CD4-positive, alpha-beta T cell treated with Interleukin-6 for 4 hours (primary cell): ENCODE measurements around the gene LRIG1.

Experiments used
- DNase-seq: peaks from one replicate; pipeline ENCODE4 v3.0.0-alpha.2; 2020; ENCODE audit warnings: mixed read lengths

LRIG1 gene

DNA sequence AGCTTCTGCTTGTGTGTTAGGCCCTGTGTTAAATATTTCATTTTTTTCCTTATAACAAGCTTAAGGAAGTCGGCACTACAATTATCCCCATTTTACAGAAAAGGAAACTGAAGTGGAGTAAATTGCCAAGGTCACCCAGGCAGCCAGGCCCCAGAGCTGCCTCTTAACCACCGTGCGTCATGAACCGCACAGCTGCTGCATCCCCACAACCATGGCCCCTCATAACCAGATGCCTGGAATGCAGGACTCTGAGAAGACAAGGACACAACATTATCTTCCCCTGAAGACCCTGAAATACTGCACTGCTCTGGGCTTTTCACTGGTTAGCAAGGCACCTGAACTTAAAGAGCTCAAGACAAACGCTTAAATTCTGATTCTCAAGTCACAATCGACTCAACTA is 14.6 kb downstream of the LRIG1 start:
- DNase-seq: no peak

DNA sequence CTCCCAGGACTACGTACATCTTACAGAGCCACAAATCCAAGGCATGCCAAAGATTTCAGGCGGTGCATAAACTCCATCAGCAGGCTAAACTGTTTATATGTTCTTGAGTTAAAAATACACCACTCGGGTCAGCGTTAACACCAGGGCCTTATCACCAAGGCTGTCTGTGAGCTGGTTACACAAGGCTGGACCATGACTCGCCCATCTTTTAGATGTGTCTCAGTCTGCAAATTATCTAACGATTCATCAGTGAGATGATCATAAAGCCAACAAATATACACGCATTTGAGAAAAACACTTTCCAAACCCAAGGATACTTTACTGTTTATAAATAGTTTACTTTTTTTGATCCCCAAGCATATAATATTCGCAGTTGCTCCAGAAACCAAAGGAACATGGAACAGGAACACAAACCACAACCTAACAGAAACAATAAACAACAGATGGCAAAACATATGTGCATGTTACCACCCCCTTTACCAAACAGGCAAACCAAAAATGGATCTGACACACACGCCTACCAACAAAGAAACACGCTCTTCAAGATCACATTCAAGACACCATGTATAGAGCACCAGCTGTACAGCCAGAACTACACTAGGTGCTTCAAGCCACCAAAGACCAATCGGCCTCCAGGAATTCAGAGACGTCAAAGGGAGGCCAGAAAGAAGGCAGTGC is 15.4 kb downstream of the LRIG1 start:
- no peak for DNase-seq

DNA sequence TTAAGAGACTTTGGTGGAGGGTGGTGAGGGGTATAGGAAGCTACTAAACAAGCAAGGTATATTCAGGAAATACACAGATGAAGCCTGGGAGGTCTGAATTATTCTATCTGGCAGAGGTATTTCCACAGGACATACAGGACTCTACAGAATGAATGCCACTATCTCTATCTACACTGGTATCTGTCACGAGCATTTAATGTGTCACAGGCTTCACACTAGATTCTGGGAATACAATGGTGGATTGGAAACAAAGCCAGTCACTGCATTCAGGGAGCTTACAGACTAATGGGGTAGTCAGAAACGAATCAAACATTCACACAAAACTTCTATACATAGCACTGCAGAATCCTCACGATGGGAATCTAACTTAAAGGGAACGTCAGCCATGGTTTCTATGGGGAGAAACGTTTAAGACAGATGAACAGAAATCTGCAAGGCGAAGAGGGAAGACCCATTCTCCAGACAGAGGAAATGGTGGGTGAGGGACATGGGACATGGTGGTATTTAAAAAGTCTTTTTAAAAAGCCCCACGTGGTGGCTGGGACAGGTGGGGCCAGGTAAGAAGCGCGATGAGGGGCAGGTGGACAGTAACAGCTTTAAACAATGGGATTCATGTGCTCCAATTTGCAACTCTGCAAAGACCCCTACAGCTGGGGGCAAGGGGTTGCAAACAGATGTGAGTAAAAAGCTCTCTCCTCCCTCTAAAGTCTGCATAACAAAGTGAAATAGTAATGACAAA is 16.5 kb downstream of the LRIG1 start:
- no peak for DNase-seq

DNA sequence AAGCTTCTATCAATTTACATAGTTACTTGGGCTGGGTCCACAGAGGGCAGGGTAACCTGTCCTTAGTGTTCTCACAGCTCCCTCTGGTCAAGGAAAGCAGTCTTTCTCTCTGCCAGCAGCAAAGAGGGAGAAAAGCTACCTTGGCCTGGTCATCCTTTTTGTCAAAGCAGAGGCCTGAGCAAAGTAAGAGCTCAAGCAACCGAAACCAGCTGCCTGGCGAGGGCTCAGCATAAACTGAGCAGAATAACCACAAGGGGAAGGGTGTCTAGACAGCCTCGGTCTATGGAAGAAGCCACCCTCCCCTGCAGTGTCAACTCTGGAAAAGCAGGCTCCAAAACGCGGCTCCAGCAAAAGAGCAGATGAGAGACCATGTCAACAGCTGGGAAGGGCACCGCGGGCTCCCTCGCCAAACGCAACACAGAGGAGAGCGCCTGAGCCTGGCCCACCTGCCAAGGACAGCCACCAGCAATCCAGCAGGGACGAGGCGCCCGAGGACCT is 17.4 kb downstream of the LRIG1 start:
- DNase-seq: peak; percentile 57

DNA sequence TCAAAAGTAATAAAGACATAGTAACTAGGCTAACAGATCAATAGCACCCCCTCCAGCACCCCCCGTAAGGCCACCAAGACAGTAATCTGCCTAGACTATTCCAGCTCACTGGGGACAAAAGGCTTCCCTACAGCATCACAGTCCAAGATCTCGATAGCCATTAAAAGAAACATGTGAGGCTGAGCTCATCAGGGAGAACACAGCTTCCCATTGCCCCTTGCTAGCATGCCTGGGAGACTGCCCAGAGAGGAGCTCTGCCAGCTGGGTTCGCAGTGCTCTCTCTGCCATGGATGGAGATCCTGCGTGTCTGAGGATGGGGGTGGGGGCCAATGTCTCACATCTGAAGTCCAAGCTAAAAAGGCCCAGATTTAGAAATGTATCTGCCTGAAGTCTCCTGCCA is 17.8 kb downstream of the LRIG1 start:
- no peak for DNase-seq

DNA sequence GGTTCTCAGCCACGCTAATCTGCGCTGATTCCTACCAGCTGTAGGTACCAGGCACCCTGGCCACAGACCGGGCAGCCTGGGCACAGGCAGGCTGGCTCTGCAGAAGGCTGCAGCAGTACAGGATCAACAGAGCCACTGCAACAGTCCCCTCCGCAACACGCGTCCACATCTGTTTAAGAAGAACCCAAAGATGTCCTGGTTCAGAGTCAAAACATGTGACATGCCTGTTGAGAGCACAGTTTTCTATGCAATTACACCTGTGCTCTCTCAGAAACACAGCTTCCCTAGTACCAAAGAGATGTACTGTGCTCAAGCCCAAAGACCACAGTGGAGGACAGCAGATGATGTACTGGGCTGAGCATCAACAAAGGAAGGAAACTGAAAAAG is 18.8 kb downstream of the LRIG1 start:
- DNase-seq: no peak

DNA sequence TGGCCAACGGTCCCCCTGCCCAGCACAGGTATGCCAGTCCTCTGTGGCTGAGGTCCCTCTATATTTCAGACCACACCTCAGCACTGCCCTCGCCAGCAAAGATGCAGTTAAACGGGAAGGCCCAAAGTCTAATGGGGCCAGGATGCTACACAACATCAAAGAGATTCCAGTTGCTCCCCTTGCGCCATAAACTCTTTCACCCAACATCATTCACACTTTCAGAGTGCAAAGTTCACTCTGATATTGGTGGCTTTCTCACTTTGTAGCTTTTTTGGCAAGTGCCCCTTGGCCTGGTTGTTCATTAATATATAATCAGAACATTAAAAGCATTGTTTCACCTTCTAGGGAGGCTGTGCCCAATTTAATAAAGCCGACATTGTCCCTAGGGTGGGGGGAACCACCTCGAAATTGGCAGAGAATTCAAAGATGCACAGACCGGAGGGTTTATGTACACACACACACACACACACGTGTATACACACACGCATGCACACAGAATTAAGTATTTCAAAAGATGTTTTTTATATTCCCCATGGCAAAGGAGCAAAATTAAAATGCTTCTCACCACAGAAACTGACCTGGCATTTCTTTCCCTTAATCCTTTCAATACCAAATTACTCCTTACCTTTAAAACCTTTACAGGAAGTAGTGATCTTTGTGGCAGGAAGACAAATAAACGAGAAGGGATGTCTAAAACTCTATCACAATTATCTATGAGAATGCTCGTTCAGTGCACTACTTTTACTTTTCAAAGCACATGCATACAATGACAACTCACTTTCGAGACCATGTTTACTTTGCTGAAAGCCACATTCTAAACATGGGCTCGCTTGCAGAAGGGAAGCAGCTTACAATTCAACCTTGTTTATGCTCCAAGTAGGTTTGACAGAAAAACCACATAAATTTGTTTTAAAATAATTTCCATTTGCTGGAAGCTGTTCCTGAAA is 19.5 kb downstream of the LRIG1 start:
- no peak for DNase-seq

DNA sequence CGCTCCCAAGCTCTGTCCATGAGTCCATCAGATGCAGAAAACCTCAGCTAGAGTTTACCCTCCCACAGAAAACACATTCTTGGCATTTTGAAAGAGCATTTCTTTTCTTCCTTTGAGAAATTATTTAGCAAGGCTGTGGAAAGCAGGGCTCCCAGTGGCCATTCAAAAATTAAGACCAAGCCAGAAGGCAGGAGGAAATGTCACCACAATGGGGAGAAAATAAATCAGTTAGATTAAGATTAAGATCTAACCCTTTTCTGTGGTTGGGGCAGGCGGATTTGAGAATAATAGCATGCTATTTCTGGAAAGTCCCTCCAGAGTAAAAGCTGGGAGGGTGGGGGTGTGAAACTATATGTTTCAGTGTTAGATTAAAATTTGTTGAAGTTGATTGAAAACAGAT is 20.2 kb downstream of the LRIG1 start:
- DNase-seq: peak; percentile 26

DNA sequence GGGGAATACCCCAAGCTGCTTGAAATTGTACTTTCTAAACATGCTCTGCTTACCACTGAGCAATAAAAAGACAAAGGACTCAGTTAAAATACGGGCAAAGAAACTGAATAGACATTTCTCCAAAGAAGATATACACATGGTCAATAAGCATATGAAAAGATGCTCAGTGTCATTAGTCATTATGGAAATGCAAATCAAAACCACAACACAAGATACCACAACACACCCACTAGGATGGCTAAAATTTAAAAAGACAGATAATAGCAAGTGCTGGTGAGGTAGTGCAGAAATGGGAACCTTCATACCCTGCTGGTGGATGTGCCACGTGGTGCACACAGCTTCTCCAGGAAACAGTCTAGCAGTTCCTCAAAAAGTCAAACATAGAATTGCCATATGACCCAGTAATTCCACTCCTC is 21.3 kb downstream of the LRIG1 start:
- DNase-seq: no peak

DNA sequence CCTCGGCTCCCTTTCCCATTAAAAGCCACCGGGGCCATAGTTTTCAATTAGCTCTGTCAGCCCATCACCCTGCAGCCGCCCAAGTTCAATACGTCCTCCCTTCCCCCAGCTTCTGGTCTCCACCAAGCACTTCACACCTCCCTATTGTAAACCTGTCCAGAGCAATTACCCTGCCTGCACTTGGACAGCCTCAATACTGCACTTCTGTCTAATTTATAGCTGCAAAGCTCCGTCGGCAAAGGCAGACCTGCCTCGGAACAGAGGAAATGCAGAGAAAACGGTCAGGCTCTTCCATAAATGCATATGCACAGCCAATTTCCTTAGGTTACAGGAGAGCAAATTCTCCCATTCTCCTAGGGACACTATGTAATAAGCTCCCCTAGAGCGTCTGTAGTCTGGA is 21.9 kb downstream of the LRIG1 start:
- DNase-seq: no peak

DNA sequence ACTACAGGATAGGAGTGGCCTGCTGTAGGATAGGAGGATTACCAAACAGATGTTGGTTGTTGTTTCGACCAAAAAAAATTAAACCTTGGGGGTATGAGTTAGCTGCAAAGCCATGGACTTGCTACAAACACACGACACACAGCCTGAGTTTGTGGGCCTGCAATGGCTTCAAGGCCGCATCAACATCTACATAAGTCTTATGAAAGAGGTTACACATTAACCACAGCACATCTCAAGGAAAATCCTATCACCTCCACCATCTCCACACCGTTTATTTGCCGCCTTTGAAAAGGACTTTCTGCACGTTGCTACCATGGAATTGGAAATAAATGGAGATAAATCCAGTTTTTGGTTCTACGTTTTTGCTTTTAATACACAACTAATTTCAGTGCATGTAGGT is 23.0 kb downstream of the LRIG1 start:
- no peak for DNase-seq

DNA sequence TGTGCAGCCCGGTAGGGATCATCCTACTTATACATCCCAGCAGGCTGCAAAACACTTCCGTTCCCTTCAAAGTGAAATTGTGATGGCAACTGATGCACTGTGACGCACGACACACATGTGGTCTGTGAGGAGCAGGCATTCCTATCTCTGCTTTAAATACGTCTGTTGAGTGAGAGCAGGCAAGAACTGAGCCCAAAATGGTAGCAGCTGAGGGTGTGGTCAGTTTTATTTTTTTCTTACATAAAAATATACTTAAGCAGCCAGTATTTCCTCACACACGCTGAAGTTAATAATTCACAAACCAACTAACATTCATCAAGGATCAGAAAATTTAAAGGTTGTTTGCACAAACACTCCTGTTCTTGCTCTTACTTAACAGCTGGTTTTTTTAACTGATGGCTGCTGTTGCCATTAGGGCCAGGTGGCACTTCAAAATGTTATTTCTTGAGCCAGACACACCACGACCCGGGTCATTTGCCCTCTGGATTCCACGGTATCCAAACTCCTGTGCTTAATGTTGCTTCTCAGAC is 23.9 kb downstream of the LRIG1 start:
- DNase-seq: no peak

DNA sequence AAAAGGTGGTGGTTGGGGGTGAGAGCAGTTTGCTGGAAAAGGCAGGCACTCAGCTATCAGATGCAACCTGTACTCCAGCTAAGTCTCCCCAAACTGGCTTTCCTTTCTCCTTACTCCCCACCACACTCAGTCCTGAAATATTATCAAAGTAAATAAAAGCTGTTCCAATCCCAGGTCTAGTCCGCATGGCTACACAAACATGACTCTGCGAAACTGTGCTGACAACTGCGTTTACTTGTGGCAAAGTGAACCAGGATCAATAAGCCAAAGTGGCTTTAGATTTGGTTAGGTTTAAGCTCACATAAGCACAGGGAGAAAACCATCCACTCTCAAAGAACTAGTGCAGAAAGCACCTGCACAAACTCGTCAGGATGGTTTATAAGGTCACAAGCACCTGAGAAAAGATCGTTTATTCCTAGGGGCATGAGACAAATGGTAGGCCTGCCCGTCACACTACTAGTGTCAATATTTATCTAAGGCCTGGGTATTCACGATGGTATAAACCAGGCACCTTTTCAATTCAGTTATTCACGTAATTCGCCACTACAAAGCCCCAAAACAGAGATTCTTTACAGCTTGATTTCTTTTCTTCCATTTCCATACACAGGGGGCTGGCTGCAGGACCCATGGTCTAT is 25.3 kb downstream of the LRIG1 start:
- no peak for DNase-seq

DNA sequence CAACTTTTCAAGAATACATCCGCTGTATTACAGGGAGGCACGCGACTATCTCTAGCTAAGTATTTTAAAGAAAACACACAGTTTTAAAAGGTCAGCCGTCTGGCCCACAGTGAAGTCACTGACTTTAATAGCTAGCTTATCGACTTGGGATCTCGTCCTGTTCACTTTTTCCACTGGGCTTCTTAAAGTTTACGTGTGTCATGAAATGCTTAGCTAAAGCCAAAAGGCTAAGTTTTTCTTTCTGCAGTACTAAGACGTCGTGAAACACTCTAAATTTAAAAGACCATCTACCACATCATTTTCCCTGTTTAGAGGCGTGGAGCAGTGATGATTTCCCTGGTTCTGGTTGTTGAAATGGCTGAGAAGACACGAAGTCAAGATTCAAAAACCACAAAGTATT is 27.1 kb downstream of the LRIG1 start:
- peak; percentile 32 for DNase-seq

DNA sequence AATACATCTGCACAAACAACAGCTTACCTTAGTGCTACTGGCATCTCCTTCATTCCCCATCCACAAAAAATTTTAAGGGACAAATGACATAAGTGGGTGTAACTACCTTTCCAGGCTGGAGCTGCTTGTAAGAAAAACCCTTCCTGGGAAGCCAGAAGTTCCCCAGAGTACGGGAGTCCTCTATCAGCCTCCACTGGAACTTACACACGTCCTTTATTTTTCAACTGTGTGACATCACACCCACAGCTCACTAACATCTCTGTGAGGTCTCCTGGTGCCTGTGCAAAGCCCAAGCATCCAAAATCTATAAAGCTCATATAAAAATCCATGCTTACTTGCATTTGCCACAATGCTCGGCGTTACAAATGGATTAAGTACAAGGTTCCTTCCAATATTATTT is 27.6 kb downstream of the LRIG1 start:
- DNase-seq: no peak

DNA sequence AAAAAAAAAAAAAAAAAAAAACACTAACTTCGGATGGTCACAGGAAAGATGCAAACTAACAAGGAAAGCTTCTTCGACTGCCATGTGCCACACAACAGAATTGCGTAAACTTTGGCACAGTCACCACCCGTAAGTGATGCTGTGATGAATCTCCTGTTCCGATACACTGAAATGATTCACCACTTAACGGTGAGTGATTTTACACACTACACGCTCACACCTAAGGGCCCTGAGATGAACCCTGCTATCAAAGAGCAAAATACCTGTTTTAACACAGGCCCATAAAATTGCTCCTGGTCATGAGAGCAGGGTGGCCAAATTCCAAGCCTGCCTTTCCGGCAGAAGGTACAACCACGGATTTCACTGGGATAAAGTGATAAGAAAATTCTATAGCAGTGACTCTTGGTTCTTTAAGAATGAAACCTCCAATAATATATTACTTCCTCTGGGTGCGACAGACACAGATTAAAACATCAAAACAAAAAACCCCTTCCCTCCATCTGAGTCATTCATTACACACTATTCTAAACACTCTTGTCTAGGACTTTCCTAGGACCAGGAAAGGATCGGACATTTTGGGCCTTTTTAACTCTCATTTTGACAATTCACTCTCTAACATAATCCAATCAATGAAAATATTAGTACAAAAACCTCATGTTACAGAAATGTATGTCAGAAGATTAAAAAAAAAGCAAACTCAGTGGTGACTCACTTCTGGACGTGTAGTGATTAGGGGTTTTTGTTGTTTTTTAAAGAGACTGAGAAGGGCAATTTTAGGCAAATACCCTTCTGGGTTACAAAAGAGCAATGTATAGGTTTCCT is 28.3 kb downstream of the LRIG1 start:
- peak; percentile 50 for DNase-seq

DNA sequence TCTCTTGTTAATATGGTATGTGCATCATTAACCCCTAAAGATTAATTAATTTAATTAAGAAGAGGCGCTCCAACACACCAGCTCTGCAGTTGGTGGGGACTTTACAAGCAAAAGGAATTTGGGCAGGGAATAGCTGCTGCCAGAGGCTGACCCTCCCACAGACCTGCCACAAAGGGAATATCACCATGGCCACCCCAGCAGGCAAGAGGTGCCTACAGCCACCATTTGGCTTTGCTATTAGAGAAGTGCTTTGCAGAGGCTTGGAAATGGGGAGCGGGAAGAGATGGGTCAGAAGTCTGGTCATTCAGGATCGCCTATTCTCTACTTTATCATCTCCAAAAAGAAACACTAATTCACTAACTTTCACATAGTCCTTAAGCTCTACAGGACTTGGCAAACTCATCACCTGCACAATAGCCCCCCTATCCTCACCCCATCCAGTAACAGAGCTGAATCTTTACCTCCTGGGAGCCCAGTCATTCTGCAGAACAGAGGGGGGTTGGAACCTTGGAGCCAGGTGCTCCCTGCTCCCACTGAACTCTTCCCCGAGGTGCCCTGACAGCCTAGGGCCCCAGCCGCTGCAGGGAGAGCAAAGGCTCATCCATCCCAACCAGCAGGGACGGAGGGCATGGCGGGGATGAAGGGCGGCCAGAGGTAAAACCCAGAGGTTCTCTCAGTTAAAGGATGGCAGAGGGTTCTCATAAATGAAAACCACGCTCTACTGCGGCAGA is 29.7 kb downstream of the LRIG1 start:
- DNase-seq: no peak

DNA sequence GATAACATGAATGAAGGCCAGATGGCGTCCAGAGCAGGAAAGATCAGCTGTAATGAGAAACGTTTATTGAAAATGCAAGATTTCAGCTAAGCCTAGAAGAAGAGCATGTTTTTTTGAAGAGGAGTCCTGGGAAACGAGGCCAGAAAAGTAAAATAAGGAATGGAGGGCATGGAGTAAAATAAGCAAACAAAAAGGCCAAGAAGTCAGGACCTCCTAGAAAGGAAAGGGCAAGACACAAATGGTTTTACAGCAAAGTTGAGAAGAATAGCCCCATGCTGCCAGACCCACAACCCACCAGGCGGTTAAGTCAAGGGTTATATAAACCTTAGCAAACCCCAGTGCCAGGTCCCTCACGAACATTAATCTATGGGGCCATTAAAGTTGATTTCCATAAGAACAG is 30.5 kb downstream of the LRIG1 start:
- no peak for DNase-seq

DNA sequence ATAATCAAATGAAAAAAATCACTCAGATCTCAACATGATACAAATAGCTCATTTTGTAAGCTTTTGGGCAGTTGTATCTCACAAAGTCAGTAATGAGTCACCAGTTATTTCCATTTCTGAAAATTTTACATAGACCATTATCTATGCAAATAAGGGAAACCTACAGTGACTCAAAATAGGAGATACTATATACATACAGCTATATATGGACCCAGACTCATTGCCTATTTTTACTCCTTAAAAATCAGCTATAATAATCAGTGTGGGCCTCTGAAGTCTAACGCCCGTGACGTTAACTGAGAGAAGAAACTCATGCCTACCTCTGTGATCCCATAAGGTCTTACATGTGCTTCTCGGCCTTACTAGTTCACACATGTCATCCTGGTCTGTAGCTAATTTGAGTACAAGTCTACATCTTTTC is 31.6 kb downstream of the LRIG1 start:
- DNase-seq: no peak

DNA sequence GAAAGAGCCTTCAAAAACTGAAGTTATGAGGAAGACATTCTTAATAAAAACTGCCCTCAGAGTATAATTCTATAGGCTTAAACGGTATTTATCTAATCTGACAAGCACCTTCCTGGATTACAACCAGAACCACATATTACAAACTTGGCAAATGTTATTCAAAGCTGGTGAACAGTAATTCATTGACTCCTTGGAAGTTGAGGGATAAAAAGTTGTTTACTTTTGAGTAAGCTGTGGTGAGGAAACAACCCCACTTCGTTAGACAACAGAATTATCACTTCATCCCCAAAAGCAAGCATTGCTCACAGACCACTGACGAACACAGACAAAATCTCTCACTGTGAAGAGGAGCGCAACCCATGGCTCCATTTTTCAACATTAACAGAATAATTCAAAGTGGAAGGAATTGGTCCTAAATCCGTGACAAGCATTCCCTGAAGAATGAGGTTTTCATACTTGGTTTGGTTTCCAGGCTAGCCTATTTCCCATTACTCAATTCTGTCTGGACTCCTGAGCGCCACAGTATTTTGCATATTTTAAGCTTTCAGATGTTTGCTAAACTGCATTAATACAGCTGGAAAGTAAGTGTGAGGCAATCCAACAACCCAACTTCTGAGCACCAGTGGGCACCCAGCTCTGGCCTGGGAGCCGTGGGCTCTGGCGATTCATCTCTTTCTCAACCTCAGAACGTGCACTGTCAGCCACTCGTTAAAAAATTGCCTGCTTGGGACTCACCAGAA is 32.7 kb downstream of the LRIG1 start:
- DNase-seq: no peak
